HG03442 (cell line): ENCODE measurements around the gene TJAP1.
"Not testable (repeated sequence)": the region's sequence is repeated elsewhere in the genome, so short reads cannot be mapped to it uniquely, and the experiment has no call there.

Source experiments
- ATAC-seq: cut with Tn5 transposase; IDR thresholded peaks from one replicate; pipeline ENCODE4 v1.9.1; 2021; ENCODE audit warnings: mild to moderate bottlenecking, moderate library complexity; ENCODE audit not compliant: unreplicated experiment

Gene TJAP1

DNA sequence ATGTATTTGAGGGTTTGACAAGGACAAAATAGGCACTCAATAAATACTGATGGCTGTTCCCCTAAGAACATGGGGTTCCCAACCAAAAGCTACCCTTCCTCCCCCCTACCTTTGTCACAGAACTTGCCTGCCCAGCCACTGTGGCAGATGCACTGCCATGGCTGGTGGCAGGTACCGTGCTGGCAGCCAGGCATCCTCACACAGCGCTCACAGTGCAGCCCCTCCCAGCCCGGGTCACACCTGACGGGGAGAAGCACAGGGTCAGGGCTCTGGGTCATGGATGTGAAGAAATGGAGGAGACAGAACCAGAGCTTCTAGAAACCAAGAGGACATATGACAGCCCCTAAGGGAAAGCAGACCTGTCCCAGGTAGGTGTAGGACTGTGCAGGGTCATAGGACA, 24.5 kb upstream of the TJAP1 start:
- no peak for ATAC-seq

- ATAC-seq, result no peak
Observed at GRCh38 chr6:43453831-43454230, 23.5 kb upstream of the TJAP1 start.

GRCh38 chr6:43454290-43454695, 23.1 kb upstream of the TJAP1 start:
- no peak for ATAC-seq

GRCh38 chr6:43454696-43455530, 22.5 kb upstream of the TJAP1 start:
- ATAC-seq, result no peak

GRCh38 chr6:43455531-43456428, 21.6 kb upstream of the TJAP1 start, which contains the start of gene DLK2:
Gene DLK2 (minus strand): TSS chr6:43455548. CDS start chr6:43454825, 723 bp downstream.
- ATAC-seq, result no peak

- no peak for ATAC-seq
Observed at GRCh38 chr6:43457643-43458042, 19.7 kb upstream of the TJAP1 start.

DNA sequence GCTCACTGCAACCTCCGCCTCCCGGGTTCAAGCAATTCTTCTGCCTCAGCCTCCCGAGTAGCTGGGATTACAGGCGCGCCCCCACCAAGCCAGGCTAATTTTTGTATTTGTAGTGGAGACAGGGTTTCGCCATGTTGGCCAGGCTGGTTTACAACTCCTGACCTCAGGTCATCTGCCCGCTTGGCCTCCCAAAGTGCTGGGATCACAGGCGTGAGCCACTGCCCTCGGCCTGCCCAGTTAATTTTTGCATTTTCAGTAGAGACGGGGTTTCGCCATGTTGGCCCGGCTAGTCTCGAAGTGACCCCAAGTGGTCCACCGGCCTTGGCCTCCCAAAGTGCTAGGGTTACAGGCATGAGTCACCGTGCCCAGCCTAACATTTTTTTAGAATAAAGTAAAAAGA, 19.2 kb upstream of the TJAP1 start:
- not testable (repeated sequence) for ATAC-seq

GRCh38 chr6:43459535-43459934, 17.8 kb upstream of the TJAP1 start:
- no peak for ATAC-seq

- ATAC-seq, result no peak
Observed at GRCh38 chr6:43460032-43460431, 17.3 kb upstream of the TJAP1 start.

- no peak for ATAC-seq
Observed at GRCh38 chr6:43461936-43462335, 15.4 kb upstream of the TJAP1 start.

- ATAC-seq, result no peak
Observed at GRCh38 chr6:43464337-43464736, 13.0 kb upstream of the TJAP1 start.

DNA sequence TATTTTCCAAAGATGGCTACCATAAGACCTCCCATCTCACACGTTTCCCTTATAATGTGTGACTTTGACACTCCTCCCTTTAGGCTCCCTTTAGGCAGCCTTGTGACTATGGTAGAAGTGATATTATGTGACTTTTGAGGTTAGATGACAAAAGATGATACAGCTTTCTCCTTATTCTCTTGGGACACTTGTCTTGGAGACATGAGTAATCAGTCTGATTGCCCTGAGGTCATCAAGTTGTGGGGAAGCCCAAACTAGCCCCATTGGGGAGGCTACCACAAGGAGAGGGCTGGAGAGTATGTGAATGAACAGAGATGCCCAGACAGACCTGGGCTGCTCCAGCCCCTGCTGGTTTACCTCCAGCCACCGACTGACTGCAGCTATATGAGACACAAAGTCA, 11.4 kb upstream of the TJAP1 start:
- no peak for ATAC-seq

DNA sequence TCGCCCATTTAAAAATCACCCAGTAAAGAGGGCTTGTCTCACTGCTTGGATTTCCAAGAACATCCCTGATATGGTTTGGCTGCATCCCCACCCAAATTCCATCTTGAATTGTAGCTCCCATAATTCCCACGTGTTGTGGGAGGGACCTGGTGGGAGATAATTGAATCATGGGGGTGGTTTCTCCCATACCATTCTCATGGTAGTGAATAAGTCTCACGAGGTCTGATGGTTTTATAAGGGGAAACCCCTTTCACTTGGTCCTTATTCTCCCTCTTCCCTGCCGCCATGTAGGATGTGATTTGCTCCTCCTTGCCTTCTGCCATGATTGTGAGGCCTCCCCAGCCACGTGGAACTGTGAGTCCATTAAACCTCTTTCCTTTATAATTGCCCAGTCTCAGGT, 10.1 kb upstream of the TJAP1 start:
- not testable (repeated sequence) for ATAC-seq

DNA sequence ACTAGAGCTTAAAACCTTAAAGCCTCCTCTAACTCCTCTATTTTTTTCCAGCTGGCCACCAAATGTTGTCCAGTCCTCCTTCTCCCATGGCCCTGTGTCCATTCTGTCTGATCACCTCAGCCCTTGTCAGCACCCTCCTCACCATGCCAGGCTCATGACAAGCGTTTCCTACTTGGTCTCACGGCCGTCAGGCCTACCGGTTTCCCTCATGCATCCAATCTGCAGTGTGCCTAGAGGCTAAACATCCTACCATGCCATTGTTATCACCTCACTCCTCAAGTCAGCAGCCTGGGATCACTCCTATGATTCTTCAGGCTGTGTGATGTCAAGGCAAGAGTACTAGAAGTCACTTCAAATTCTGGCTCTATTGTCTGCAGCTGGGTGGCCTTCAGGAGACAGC, 9.6 kb upstream of the TJAP1 start:
- ATAC-seq, result no peak

DNA sequence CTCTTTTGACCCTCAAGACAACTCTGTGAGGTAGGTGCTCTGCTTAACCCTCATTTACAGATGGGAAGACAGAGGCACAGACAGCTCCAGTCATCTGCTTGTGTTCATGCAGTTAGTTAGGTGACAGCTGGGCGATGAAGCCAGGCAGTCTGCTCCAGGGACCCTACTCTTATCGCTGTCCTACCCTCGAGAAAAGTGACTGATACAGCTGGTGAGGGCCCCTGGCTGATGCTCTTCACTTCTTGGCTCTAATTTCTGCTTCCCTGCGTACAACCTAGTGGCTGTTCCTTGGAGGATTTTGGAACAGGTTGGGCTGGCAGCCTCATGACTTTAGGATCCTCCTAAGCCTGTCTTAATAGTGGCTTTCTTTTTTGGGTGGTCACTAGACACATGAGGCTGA, 9.1 kb upstream of the TJAP1 start:
- ATAC-seq, result no peak

- ATAC-seq, result no peak
Observed at GRCh38 chr6:43468748-43469681, 8.4 kb upstream of the TJAP1 start.

GRCh38 chr6:43469947-43470346, 7.4 kb upstream of the TJAP1 start:
- ATAC-seq, result no peak

- ATAC-seq, result no peak
Observed at GRCh38 chr6:43471399-43471798, 6.0 kb upstream of the TJAP1 start.

GRCh38 chr6:43472515-43472914, 4.9 kb upstream of the TJAP1 start:
- no peak for ATAC-seq

DNA sequence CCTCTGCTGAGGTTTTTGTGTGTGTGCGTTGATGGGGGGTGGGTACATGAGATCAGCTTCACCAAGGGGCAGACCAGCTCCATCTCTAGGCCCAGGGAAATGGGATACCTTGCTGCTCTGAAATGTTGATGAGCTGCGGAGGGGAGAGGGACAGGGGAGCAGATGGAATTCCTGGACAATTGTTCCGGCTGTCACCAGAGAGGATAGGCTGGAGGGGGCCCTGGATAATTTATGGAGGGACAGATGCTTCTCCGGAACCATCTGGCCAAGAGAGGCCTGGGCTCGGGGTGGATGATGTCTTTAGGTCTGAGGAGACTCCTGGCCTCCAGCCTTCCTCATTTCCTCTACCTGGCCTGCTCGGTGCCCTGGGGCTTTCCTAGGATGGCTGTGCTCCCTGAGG, 1.9 kb upstream of the TJAP1 start:
- ATAC-seq, result no peak

- ATAC-seq, result no peak
Observed at GRCh38 chr6:43476746-43477145, 624 bp upstream of the TJAP1 start.
